ENCODE results near the gene BCCIP.

DNA sequence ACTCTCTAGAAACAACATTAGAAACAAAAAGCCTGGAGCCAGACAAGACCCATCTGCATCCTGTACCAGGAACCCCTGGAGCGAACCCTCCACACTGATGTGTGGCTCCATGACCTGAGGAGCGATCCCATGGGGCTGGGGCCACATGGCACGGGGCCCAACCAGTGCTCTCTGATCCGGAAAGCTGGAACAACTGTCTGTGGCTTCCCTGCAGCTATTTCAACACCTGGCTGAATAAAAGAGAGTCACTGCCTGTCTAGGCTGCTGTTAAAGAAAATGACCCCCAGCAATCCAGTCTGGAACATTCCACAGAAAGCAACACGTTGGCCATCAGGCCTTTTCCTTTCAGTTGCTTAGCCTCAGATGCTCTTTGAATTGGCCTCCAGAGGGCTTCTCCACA, 21.2 kb upstream of the BCCIP start:
- no peak for TF ChIP-seq EZH2 (IDR thresholded peaks at IDR 0.05; ENCODE audit: borderline replicate concordance, low read depth, low read length, poor library complexity, severe bottlenecking)
- TF ChIP-seq, protein P1, sequence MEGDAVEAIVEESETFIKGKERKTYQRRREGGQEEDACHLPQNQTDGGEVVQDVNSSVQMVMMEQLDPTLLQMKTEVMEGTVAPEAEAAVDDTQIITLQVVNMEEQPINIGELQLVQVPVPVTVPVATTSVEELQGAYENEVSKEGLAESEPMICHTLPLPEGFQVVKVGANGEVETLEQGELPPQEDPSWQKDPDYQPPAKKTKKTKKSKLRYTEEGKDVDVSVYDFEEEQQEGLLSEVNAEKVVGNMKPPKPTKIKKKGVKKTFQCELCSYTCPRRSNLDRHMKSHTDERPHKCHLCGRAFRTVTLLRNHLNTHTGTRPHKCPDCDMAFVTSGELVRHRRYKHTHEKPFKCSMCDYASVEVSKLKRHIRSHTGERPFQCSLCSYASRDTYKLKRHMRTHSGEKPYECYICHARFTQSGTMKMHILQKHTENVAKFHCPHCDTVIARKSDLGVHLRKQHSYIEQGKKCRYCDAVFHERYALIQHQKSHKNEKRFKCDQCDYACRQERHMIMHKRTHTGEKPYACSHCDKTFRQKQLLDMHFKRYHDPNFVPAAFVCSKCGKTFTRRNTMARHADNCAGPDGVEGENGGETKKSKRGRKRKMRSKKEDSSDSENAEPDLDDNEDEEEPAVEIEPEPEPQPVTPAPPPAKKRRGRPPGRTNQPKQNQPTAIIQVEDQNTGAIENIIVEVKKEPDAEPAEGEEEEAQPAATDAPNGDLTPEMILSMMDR (conservative IDR thresholded peaks at IDR 0.05; ENCODE audit: low read depth, low read length) = no peak
